Jurkat, Clone E6-1 (cell line): ENCODE measurements around the gene LYRM7.
"Not testable (repeated sequence)": the region's sequence is repeated elsewhere in the genome, so short reads cannot be mapped to it uniquely, and the experiment has no call there.

Experiments
- DNase-seq: peaks from one replicate; pipeline ENCODE4 v3.0.0-alpha.2; 2011; ENCODE audit warnings: low read depth, low spot score
- H3K4me3 ChIP-seq: 2 replicates; pipeline ENCODE4 v1.5.1; 2011; ENCODE audit warnings: mild to moderate bottlenecking, low read length, control low read depth, moderate library complexity

LYRM7 gene

DNA sequence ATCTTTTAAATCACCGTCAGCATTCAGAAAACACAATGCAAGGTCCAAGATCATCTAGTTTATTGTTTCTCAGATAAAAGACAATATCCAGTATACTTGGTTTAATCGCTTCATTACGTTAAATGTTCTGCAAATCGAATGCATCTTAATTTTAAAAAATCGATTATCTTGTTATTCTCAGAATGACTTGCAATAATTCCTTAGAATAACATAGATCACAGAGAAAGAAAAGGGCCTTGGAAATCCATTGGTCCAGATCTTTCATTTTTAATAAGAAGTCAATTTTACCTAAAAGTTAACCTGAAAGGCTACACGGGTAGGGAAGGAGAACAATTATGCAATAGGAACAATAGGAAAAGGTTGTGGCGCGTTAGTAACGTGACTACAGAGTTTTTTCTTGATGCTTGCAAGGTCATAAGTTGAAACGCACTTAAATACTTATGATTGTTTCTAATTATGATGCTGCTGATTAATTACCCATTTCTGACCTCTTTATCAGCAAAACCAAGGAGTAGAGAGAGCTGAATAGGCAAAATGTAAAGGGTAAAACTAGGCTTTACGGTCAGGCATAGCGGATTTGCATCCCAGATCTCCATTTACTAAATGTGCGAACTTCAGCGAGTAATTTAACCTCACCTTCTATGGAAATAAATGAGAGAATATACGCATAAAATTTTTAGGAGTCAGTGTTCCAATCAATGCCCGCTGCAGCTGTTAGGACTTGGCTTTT is 769 bp upstream of the LYRM7 start:
- peak overlapping the region; percentile 90 for H3K4me3 ChIP-seq
- DNase-seq: no peak

DNA sequence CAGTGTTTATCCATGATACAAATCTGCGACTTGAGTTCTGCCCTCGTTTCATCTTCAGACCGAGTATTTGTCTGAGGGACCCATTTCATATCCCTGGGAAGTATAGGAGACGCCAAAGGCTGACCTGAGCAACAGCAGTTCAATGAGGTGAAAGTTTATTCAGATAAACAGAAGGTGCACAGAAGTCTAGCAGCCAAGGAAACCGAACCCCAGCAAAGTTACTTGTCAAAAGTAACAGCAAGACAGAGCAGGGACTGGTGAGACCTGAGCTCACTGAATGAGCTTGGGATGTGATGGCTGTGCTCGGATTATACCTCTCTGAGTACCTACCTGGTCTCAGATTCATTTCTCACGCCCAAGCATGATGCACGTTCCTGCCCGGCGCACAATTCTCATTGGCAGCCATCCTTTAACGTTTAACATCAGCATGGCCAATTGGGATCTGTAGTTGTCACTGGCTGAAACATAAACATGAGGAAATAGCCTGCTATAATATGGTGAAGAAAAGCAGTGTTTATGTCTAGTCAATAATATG is 599 bp downstream of the LYRM7 start:
- no peak for DNase-seq
- H3K4me3 ChIP-seq: peak overlapping the region; percentile 90

DNA sequence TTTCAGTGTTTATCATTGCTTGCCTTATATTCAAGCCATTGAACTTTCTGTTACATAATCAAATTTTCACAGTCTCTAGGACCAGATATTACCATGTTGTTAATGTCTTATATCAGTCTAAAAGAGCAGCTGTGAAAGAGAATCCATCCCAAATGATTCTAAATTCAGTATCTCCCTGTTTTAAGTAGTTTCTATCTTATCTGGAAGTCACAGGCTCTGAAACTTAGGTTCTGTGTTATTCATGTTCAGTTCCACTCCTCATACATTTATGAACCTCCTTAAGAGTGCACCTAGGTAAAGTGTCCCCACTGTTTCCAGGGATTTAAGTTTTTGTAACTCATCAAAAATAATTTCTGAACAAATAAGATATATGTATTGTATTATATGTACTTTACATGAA is 9.7 kb downstream of the LYRM7 start:
- no peak overlapping the region for H3K4me3 ChIP-seq
- no peak for DNase-seq

DNA sequence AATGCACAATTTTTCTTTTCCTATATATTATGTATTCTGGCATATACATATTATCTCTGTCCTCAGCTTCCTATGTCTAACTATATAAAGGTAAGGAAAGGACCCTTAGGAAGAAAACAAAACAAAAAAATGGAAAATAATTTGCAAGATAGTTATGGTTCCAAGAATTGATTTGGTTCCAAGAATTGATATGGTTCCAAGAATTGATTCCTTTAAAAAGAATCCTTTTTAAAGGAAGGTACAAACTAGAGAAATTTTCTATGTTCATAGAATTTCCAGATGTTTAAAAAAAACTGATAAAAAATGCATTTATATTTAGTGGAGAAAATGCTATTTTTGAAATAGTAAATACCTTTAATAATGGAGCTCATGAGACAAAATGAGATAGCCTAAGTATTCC is 12.1 kb downstream of the LYRM7 start:
- no peak overlapping the region for H3K4me3 ChIP-seq
- no peak for DNase-seq

DNA sequence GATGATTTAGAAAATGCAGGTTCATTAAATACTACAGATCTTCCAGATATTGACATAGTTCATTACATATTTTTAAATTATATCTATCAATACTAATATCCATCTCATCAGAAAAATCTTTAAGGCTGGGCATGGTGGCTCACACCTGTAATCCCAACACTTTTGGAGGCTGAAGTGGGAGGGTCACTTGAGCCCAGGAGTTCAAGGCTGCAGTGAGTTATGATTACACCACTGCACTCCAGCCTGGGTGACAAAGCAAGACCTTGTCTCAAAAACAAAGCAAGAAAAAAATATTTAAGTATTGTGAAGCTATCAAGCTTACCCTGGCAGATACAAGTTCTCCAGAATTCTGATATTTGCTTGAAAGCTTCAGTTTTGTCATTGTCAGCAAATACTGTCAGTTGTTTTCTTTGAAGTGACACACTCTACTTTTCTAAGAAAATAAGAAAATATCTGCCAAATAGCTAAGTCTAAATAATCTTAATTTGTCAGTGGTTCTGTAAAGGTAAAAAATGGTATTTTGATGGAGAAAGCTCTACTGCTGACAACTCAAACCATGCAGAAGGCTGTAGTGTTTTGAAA is 14.9 kb downstream of the LYRM7 start:
- H3K4me3 ChIP-seq: no peak overlapping the region
- no peak for DNase-seq

DNA sequence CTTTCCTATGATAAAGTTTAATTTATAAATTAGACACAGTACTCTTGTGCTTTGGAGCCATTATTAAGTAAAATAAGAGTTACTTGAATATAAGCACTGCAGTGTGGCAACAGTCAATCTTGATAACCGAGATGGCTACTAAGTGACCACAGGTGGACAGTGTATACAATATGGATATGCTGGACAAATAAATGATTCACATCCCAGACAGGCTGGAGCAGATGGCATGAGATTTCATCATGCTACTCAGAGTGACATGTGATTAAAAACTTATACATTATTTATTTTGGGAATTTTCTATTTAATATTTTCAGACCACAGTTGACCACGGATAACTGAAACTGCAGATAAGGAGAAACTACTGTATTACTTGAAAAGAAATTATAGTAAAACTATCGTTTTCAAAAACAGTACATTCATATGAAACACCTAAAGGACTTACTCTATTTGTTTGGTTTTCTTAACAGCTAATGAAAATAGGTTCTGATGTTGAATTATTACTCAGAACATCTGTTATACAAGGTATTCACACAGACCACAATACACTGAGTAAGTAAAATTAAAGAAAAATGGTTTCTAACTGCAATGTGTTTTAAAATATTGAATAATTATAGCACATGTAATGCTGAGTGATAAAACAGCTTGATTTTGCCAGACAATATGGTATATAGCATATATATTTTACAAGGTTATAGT is 16.0 kb downstream of the LYRM7 start:
- H3K4me3 ChIP-seq: no peak overlapping the region
- no peak for DNase-seq

DNA sequence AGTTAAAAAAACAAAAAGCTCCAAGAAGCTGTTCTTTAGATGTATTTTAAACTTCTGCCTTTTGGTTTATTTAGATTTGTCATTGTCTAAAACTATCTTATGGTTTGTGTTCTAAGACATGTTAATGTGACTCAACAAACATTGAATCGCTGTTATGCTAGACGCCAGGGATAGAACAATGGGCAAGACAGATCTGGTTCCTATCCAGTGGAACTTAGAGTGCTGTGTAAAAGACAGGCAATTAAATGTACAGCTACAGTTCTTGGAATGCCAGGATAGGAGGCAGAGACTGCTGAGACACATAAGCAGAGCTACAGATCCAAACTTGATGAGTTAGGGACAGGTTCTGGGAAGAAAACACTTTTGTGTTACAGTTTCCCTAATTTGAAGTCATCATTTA is 22.4 kb downstream of the LYRM7 start:
- no peak for DNase-seq
- H3K4me3 ChIP-seq: no peak overlapping the region

DNA sequence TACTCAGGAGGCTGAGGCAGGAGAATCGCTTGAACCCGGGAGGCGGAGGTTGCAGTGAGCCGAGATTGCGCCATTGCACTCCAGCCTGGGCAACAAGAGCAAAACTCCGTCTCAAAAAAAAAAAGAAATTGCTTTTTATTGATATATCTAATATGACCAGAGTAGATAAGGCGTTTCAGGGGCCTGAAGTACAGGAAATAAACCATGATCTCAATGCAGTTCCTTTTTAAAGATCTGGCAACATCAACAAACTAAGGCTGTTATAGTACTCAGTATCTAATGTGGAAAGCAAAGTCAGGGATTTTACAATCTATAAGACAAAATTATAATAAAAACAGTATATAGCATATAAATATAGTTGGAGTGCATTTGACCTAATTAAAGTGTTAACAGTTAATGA is 23.2 kb downstream of the LYRM7 start:
- not testable (repeated sequence) for H3K4me3 ChIP-seq, DNase-seq

DNA sequence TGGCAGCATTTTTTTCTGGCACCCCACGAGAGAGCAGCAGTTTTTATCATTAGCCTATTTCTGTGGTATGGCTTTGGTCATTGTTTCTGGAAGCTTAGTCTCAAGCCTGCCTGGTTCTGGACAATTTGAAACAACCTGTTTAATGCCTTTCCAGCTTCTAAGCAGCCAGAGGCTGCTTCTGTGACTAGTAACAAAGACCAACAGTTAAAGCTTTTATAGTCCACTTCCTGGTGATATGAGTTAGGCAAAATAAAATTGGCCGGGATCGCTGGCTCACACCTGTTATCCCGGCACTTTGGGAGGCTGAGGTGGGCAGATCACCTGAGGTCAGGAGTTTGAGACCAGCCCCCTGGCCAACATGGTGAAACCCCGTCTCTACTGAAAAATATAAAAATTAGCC is 24.0 kb downstream of the LYRM7 start:
- no peak for DNase-seq
- no peak overlapping the region for H3K4me3 ChIP-seq

DNA sequence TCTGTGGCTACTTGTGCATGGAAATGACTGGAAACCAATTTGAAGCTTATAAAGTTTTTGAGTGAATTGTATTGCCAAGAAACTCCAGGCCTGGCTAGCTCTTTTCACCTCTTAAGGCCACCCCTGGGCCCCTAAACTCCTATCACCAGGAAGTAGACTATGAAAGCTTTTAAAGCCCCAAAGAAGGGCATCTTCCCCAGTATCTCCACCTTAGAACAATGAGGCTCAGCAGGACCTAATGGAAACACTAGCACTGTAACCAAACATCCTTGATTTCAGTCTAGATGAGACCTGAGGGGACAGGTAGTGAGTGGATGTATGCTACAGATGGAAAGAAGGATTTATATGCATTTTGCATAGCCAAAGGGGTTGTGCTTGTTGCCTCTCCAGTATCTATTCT is 25.0 kb downstream of the LYRM7 start:
- H3K4me3 ChIP-seq: no peak overlapping the region
- no peak for DNase-seq

DNA sequence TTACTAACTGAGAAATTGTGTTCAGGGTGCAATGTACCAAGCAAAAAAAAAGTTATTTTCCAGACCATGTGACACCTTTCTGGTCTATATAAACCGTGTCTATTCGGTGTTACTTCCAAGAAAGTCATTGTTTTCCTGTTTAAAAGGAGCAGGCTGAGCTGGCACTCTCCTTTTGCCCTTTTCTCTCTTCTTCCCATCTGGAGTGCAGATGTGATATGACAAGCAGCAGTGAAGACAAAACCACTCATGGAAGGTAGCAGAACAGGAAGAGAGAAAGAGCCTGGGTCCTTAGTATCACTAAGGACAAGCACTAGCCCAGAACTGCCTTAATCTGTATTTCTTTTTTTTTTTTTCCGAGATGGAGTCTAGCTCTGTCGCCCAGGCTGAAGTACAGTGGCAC is 25.6 kb downstream of the LYRM7 start:
- no peak for DNase-seq
- H3K4me3 ChIP-seq: no peak overlapping the region

DNA sequence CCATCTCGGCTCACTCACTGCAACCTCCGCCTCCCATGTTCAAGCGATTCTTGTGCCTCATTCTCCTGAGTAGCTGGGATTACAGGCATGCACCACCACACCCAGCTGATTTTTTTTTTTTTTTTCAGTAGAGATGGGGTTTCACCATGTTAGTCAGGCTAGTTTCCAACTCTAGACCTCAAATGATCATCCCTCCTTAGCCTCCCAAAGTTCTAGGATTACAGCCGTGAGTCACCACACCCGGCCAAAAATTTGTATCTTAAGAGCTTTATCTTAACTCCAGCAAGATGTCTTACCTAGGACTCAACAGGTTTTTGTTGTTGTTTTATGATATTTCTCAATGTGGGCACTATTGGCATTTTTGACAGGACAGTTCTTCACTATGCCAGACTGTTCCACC is 27.9 kb downstream of the LYRM7 start:
- DNase-seq: no peak
- no peak overlapping the region for H3K4me3 ChIP-seq

DNA sequence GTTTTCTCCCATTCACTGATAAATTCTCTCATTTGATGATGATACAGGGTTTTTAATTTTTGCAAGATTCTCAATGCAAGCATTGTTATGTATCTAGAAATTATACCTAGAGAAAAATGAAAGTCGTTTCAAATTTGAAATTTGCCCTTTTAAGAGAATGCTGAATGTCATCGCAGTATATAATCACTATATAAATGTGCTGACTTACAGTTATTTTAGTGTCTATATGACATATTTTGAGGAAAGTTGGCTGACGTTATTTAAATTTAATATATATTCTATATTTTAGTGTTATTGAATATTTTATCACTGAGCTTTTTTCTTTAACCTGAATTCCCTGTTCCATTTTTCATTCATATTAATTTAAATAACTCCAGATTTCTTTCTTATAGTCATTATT is 29.8 kb downstream of the LYRM7 start:
- DNase-seq: no peak
- no peak overlapping the region for H3K4me3 ChIP-seq

DNA sequence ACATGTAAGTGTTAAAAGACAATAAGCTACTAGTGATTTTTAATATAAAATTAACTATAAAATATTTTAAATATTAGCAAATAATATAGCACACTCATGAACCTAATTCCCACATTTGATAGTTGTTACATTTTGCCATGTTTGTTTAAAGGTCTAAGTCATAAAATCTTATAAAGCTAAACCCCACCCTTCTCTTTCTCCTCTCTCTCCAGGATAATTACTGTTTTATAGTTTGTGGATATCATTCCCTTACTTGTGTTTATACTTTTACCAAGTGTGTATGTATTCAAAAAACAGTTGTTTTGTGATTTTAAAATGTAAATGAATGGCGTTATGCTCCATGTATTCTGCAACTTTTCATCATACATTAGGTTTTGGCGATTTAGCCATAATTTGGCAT is 34.2 kb downstream of the LYRM7 start:
- no peak overlapping the region for H3K4me3 ChIP-seq

DNA sequence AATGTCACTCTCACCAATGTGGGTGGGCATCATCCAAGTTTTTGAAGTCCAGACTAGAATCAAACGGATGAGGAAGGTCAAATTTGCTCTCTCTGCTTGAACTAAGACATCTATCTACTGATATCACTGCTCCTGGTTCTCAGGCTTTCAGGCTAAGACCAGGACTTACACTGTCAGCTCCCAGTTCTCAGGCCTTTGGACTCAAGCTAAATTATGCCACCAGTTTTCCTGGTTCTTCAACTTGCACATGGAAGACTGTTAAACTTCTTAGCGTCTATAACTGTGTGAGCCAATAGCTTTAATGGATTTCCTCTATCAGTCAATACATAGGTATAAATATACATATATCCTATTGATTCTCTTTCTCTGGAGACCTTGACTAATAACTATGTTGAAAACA is 35.3 kb downstream of the LYRM7 start:
- no peak for DNase-seq
- H3K4me3 ChIP-seq: no peak overlapping the region

More for the DNA sequence above, 34.2 kb downstream of the LYRM7 start:
- no peak for DNase-seq

DNA sequence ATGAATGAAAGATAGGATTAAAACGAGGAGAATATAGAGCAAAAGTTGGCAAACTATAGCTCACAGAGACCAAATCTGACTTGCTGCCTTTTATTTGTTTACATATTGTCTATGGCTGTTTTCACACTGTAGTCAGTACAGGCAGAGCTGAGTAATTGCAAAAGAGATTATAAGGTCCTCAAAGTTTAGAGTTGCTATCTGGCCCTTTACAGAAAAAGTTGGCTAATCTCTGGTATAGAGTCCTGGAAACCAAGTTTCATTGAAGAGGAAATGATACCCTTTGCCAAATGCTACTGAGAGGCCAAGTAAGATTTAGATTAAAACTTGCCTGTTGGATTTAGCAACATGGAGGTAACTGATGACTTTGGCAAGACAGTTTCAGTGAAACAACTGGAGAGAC is 36.0 kb downstream of the LYRM7 start:
- H3K4me3 ChIP-seq: no peak overlapping the region
- DNase-seq: no peak

DNA sequence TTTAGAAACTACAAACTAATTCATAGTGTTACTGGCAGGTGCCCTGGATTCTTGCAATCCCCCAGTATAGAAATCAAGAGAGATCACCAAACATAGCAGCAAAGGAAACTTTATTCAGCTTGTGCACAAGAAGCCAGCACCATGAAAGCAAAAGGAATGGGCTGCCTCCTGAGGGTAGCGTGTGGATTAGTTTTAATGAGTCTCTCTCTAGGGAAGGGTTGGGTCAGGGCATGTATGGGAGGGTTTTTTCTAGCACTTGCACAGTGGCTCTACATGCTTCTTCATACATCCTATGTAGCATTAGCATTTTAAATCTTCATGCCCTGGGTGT is 38.4 kb downstream of the LYRM7 start:
- peak overlapping the region; percentile 11 for H3K4me3 ChIP-seq

DNA sequence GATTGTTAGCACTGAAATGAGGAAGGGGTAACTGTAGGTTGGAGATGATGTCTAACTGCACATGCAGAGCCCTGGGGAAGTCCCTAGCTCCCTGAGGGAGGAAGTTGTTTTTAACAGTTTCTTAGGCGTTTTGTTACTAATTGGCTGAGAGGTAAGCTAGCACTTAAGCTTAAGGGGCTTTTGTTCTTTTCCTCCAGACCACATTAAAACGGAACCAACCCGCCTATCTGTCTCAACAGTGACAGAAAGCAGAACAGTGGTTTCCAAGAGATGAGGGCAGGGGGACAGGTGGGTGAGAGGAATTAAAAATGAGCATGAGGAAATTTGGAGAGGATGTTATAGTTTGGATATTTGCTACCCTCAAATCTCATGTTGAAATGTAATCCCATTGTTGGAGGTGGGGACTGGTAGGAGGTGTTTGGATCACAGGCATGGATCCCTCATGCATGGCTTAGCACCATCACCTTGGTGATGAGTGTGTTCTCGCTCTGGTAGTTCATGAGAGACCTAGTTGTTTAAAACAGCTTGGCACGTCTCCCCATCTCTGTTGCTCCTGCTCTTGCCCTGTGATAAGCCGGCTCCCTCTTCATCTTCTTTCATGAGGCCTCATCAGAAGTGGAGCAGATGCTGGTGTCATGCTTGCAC is 38.9 kb downstream of the LYRM7 start:
- peak; percentile 99 for DNase-seq
- H3K4me3 ChIP-seq: peak overlapping the region; percentile 38

More for the DNA sequence above, 38.4 kb downstream of the LYRM7 start:
- DNase-seq: no peak

DNA sequence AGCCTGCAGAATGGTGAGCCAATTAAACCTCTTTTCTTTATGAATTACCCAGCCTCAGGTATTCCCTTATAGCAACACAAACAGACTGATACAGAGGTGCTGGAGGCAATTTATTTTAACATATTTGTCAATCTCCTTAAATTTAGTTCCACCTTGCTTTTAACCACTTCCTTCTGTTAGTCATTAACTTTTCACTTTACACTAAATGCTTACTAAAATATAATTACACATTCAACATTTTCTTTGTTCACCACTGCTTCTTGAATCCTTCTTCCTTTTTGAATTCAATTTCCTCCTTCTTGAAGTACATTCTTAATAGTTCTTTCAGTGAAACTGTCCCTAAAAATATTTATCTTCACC is 39.4 kb downstream of the LYRM7 start:
- no peak for DNase-seq
- H3K4me3 ChIP-seq: peak overlapping the region; percentile 38

DNA sequence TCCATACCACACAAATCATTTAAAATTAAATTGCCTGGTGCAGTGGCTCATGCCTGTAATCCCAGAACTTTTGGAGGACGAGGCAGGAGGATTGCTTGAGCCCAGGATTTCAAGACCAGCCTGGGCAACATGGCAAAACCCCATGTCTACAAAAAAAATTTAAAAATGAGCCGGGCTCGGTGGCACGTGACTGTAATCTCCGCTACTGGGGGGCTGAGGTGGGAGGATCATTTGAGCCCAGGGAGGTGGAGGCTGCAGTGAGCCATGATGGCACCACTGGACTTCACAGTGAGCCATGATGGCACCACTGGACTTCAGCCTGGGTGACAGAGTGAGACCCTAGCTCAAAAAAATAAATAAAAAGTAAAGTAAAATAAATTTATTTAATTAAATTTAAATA is 40.9 kb downstream of the LYRM7 start:
- no peak overlapping the region for H3K4me3 ChIP-seq
- no peak for DNase-seq
